Brain microvascular endothelial cell (primary cell): ENCODE data around the gene DEFB123.
"Not testable (repeated sequence)": the region's sequence is repeated elsewhere in the genome, so short reads cannot be mapped to it uniquely, and the experiment has no call there.

Source experiments
- DNase-seq: peaks from one replicate; pipeline ENCODE4 v3.0.0-alpha.2; 2020
- H3K27ac ChIP-seq: fragments of 250-450 bp; sonication (Bioruptor Pico); 2 replicates; pipeline ENCODE4 v1.5.1; 2020; ENCODE audit warnings: mild to moderate bottlenecking, moderate library complexity
- H3K27me3 ChIP-seq: fragments of 250-450 bp; sonication (Bioruptor Pico); replicated peaks from 2 replicates; pipeline ENCODE4 v1.5.1; 2020; ENCODE audit warnings: mild to moderate bottlenecking
- H3K36me3 ChIP-seq: fragments of 250-450 bp; sonication (Bioruptor Pico); replicated peaks from 2 replicates; pipeline ENCODE4 v1.5.1; 2020; ENCODE audit warnings: mild to moderate bottlenecking
- H3K4me3 ChIP-seq: 2 replicates; pipeline ENCODE4 v1.5.1; 2011; ENCODE audit warnings: low read depth, mild to moderate bottlenecking, control low read depth, low read length, moderate library complexity
- in situ Hi-C: cut with HindIII; loops from 2 replicates; pipeline ENCODE4 v1.10.0; 2017; ENCODE audit warnings: low sequenced_read_pairs, low pct_ligation_motif_present
- TF ChIP-seq, protein P1 (sequence below): IDR thresholded peaks from 2 replicates; pipeline ENCODE4 v1.5.1; 2011; ENCODE audit warnings: low read depth, mild to moderate bottlenecking, moderate library complexity, low read length, control low read depth, inconsistent platforms; ENCODE audit errors: missing control alignments

DEFB123 gene

DNA sequence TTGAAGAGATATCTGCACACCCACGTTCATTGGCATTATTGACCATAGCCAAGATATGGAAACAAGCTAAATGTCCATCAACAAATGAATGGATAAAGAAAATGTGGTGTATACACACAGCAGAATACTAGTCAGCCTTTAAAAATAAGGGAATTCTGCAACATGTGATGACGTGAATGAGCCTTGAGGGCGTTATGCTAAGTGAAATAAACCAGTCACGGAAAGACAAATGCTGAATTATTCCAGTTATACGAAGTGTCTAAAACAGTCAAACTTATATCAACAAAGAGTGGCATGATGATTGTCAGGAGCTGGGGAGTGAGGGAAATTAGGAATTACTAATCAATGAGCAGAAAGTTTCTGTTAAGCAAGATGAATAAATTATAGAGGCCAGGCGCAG, 26.1 kb upstream of the DEFB123 start:
- no peaks in the 10 kb centered on the region for H3K27me3 ChIP-seq
- TF ChIP-seq, protein P1, sequence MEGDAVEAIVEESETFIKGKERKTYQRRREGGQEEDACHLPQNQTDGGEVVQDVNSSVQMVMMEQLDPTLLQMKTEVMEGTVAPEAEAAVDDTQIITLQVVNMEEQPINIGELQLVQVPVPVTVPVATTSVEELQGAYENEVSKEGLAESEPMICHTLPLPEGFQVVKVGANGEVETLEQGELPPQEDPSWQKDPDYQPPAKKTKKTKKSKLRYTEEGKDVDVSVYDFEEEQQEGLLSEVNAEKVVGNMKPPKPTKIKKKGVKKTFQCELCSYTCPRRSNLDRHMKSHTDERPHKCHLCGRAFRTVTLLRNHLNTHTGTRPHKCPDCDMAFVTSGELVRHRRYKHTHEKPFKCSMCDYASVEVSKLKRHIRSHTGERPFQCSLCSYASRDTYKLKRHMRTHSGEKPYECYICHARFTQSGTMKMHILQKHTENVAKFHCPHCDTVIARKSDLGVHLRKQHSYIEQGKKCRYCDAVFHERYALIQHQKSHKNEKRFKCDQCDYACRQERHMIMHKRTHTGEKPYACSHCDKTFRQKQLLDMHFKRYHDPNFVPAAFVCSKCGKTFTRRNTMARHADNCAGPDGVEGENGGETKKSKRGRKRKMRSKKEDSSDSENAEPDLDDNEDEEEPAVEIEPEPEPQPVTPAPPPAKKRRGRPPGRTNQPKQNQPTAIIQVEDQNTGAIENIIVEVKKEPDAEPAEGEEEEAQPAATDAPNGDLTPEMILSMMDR: no peak
- no peaks in the 10 kb centered on the region for H3K36me3 ChIP-seq
- H3K4me3 ChIP-seq: no peak overlapping the region
- in situ Hi-C loops: no loop called here
- no peak for DNase-seq
- H3K27ac ChIP-seq: no peak overlapping the region

DNA sequence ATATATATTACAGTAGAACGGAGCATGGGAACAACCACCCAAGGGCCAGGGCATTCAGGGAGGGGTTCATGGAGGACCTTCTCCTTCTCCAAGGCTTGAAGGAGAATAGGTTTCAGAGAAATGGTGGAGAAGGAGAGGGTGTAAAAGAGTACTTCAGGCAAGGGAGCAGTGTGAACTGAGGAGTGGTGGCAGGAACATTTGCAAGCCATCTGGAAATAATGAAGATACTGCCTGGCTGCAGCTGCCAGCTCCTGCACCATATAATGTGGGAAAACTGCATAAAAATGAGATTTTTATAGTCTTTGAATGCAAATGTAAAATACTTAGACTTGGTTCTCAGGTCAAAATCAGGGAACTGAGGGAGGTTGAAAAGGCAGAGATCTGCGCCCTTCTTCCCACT, 24.8 kb upstream of the DEFB123 start:
- DNase-seq: no peak
- H3K27ac ChIP-seq: no peak overlapping the region
- H3K4me3 ChIP-seq: no peak overlapping the region
- H3K27me3 ChIP-seq: no peaks in the 10 kb centered on the region
- no peaks in the 10 kb centered on the region for H3K36me3 ChIP-seq
- TF ChIP-seq, protein P1: no peak
- in situ Hi-C loops: no loop called here

DNA sequence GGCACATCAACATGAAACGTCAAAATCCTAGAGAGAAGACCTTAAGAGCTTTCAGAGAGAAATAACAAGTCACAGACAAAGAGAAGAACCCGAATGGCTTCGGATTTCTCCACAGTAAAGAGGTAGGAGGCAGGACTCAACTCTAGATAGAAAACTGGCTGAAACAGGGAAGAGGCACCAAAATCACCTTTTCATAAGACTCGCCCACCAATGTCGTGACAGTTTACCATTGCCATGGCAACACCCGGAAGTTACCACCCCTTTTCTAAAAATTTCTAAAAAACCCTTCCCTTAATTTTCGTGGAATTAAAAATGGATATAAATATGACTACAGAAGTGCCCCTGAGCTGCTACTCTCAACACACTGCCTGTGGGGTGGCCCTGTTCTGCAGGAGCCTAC, 22.1 kb upstream of the DEFB123 start:
- DNase-seq: no peak
- TF ChIP-seq, protein P1: no peak
- in situ Hi-C loops: no loop called here
- Histone ChIP-seq H3K36me3 (no peaks in the 10 kb centered on the region), H3K27me3 (no peaks in the 10 kb centered on the region), H3K27ac (no peak overlapping the region), H3K4me3 (no peak overlapping the region)

DNA sequence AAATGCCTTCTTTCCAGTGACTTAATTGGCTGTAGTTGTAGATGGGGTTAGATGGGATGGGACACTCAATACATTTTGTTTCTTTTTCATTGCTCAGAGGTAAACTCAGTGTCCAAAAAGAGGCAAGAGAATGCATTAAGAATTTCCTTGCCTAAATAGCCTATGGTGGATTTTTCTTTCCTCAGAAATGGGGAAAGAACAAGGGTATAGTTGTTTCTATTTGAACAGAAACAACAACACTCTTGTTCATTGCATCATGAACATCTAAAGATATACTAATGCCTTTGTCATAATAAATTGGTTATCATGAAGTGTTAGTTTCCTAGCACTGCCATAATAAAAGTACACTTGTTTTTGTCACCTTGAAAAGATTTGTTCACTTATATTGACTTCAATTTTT, 14.6 kb upstream of the DEFB123 start:
- Histone ChIP-seq H3K4me3 (no peak overlapping the region), H3K27ac (no peak overlapping the region), H3K36me3 (no peaks in the 10 kb centered on the region), H3K27me3 (no peaks in the 10 kb centered on the region)
- in situ Hi-C loops: no loop called here
- DNase-seq: no peak
- TF ChIP-seq, protein P1: no peak

DNA sequence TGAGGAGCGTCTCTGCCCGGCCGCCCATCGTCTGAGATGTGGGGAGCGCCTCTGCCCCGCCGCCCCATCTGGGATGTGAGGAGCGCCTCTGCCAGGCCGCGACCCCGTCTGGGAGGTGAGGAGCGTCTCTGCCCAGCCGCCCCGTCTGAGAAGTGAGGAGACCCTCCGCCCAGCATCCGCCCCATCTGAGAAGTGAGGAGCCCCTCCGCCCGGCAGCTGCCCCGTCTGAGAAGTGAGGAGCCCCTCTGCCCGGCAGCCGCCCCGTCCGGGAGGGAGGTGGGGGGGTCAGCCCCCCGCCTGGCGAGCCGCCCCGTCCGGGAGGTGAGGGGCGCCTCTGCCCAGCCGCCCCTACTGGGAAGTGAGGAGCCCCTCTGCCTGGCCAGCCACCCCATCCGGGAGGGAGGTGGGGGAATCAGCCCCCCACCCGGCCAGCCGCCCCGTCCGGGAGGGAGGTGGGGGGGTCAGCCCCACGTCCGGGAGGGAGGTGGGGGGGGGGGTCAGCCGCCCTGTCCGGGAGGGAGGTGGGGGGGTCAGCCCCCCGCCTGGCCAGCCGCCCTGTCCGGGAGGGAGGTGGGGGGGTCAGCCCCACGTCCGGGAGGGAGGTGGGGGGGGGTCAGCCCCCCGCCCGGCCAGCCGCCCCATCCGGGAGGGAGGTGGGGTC, 13.4 kb upstream of the DEFB123 start:
- H3K27me3 ChIP-seq, in situ Hi-C loops, H3K36me3 ChIP-seq, DNase-seq, H3K4me3 ChIP-seq, H3K27ac ChIP-seq: not testable (repeated sequence)

DNA sequence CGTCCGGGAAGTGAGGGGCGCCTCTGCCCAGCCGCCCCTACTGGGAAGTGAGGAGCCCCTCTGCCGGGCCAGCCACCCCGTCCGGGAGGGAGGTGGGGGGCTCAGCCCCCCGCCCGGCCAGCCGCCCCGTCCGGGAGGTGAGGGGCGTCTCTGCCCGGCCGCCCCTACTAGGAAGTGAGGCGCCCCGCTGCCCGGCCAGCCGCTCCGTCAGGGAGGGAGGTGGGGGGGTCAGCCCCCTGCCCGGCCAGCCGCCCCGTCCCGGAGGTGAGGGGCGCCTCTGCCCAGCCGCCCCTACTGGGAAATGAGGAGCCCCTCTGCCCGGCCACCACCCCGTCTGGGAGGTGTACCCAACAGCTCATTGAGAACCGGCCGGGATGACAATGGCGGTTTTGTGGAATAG, 12.9 kb upstream of the DEFB123 start:
- H3K27me3 ChIP-seq, H3K4me3 ChIP-seq, in situ Hi-C loops, H3K27ac ChIP-seq, H3K36me3 ChIP-seq, DNase-seq: not testable (repeated sequence)

DNA sequence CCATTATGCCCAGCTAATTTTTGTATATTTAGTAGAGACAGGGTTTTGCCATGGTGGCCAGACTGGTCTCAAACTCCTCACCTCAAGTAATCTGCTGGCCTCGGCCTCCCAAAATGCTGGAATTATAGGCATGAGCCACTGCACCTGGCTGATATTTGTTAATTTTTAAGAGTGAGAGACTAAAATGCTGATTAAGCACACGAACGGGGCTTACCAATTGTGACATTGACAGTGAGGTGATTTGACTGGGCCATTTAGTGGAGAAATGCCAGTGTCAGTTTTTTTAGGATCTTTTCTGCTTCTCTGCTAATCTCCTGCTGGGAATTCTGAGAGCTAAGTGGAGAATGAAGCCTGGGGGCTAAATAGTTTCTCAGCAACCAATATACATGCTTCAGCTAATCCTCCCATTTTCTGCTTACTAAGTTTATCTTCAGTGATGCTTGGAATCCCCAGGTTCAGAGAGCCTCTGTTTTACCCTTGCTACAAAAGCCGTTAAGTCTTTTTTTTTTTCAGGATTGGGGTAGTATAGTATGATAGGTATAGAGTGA, 9.8 kb upstream of the DEFB123 start:
- Histone ChIP-seq H3K4me3 (no peak overlapping the region), H3K27ac (no peak overlapping the region), H3K27me3 (no peaks in the 10 kb centered on the region), H3K36me3 (no peaks in the 10 kb centered on the region)
- in situ Hi-C loops: no loop called here
- TF ChIP-seq, protein P1: no peak
- no peak for DNase-seq
